Neural progenitor cell (in vitro differentiated cells): Measurements from ENCODE around the gene FOXE1. TPM values are rescaled to one million over a fixed set of nuclear protein-coding genes. Genes with fewer than 3 reads are reported as not detected.

Source experiments
- DNase-seq: peaks from one replicate; pipeline ENCODE4 v3.0.0-alpha.2; 2016; ENCODE audit warnings: low spot score
- H2AFZ ChIP-seq: fragments of 200-600 bp; sonication (generic); replicated peaks from 2 replicates; pipeline ENCODE4 v1.6.1; 2016; ENCODE audit warnings: antibody characterized with exemption
- H3F3A ChIP-seq: fragments of 200-600 bp; sonication (generic); 2 replicates; pipeline ENCODE4 v1.6.1; 2016; ENCODE audit warnings: antibody characterized with exemption, low read depth
- H3K27ac ChIP-seq: fragments of 200-600 bp; sonication (generic); 2 replicates; pipeline ENCODE4 v1.5.1; 2016; ENCODE audit warnings: mild to moderate bottlenecking
- H3K27me3 ChIP-seq: fragments of 200-600 bp; sonication (generic); 2 replicates; pipeline ENCODE4 v1.6.1; 2016; ENCODE audit warnings: mild to moderate bottlenecking, moderate library complexity
- H3K36me3 ChIP-seq: fragments of 200-600 bp; sonication (generic); 2 replicates; pipeline ENCODE4 v1.5.1; 2016
- H3K4me1 ChIP-seq: fragments of 200-600 bp; sonication (generic); 2 replicates; pipeline ENCODE4 v1.6.1; 2016; ENCODE audit warnings: mixed run types
- H3K4me2 ChIP-seq: fragments of 200-600 bp; sonication (generic); 2 replicates; pipeline ENCODE4 v1.6.1; 2016
- H3K4me3 ChIP-seq: fragments of 200-600 bp; sonication (generic); 2 replicates; pipeline ENCODE4 v1.5.1; 2016
- H3K79me2 ChIP-seq: fragments of 200-600 bp; sonication (generic); 2 replicates; pipeline ENCODE4 v1.6.1; 2016; ENCODE audit warnings: low read depth
- H3K9ac ChIP-seq: fragments of 200-600 bp; sonication (generic); 2 replicates; pipeline ENCODE4 v1.6.1; 2016
- H3K9me3 ChIP-seq: fragments of 200-600 bp; sonication (generic); 2 replicates; pipeline ENCODE4 v1.5.1; 2016; ENCODE audit warnings: low read depth
- H4K20me1 ChIP-seq: fragments of 200-600 bp; sonication (generic); 2 replicates; pipeline ENCODE4 v1.6.1; 2016; ENCODE audit warnings: low read depth
- H3K27ac Mint-ChIP-seq: 3 replicates; pipeline ENCODE4 v1.8.0; 2021; ENCODE audit warnings: mixed read lengths
- H3K27me3 Mint-ChIP-seq: 2 replicates; pipeline ENCODE4 v1.8.0; 2022; ENCODE audit warnings: low read depth, mild to moderate bottlenecking, inconsistent platforms, moderate library complexity, mixed read lengths; ENCODE audit not compliant: insufficient read depth
- H3K36me3 Mint-ChIP-seq: 3 replicates; pipeline ENCODE4 v1.8.0; 2021; ENCODE audit warnings: mixed read lengths
- H3K4me1 Mint-ChIP-seq: 3 replicates; pipeline ENCODE4 v1.8.0; 2021; ENCODE audit warnings: mixed read lengths
- H3K4me3 Mint-ChIP-seq: 3 replicates; pipeline ENCODE4 v1.8.0; 2021; ENCODE audit warnings: mild to moderate bottlenecking, moderate library complexity, mixed read lengths
- H3K9me3 Mint-ChIP-seq: 3 replicates; pipeline ENCODE4 v1.8.0; 2020; ENCODE audit warnings: mixed read lengths
- CTCF ChIP-seq: fragments of 200-600 bp; sonication (generic); IDR thresholded peaks from 2 replicates; pipeline ENCODE4 v1.5.1; 2017; ENCODE audit warnings: antibody characterized with exemption, mild to moderate bottlenecking
- EZH2 ChIP-seq: fragments of 200-600 bp; sonication (generic); IDR thresholded peaks from 2 replicates; pipeline ENCODE4 v1.6.1; 2017; ENCODE audit warnings: antibody characterized with exemption, mild to moderate bottlenecking, moderate library complexity
- EZH2phosphoT487 ChIP-seq: fragments of 200-600 bp; sonication (generic); IDR thresholded peaks from 2 replicates; pipeline ENCODE4 v1.6.1; 2017; ENCODE audit warnings: antibody characterized with exemption
- total RNA-seq: library from RNA; depleted of rRNA; stranded (reverse); fragments of >200 nt; gene quantifications from 2 replicates; pipeline ENCODE4 v1.2.3, GENCODE V29; 2015; ENCODE audit warnings: low replicate concordance

FOXE1 gene
- total RNA-seq, 1 donor from 2014 or later: not detected

GRCh38 chr9:97808415-97808814 lies 44.6 kb upstream of the FOXE1 start:
- Mint-ChIP-seq H3K27me3 (peaks cover 14% of the 10 kb centered on the region), H3K9me3 (no peaks in the 10 kb centered on the region), H3K36me3 (no peaks in the 10 kb centered on the region), H3K4me1 (peaks cover 9% of the 10 kb centered on the region), H3K4me3 (no peak overlapping the region), H3K27ac (no peak overlapping the region)
- Histone ChIP-seq H3K36me3 (no peaks in the 10 kb centered on the region), H3F3A (peaks cover 26% of the 10 kb centered on the region), H2AFZ (no peak overlapping the region), H3K79me2 (no peaks in the 10 kb centered on the region), H3K9ac (no peak overlapping the region), H3K27me3 (peaks cover 30% of the 10 kb centered on the region), H3K4me3 (no peak overlapping the region), H3K4me1 (peaks cover 38% of the 10 kb centered on the region), H3K9me3 (no peaks in the 10 kb centered on the region), H3K27ac (no peak overlapping the region), H3K4me2 (peak overlapping the region; percentile 35), H4K20me1 (no peaks in the 10 kb centered on the region)
- TF ChIP-seq EZH2: no peak
- TF ChIP-seq CTCF: no peak
- no peak for TF ChIP-seq EZH2phosphoT487
- peak; percentile 14 for DNase-seq

- Histone ChIP-seq H2AFZ (no peak overlapping the region), H4K20me1 (no peaks in the 10 kb centered on the region), H3K4me3 (no peak overlapping the region), H3K27me3 (peaks cover 27% of the 10 kb centered on the region), H3K4me1 (peaks cover 38% of the 10 kb centered on the region), H3K79me2 (no peaks in the 10 kb centered on the region), H3K4me2 (peak overlapping the region; percentile 35), H3K9ac (no peak overlapping the region), H3F3A (peaks cover 26% of the 10 kb centered on the region), H3K27ac (no peak overlapping the region), H3K9me3 (no peaks in the 10 kb centered on the region), H3K36me3 (no peaks in the 10 kb centered on the region)
- no peak overlapping the region for H3K4me3 Mint-ChIP-seq
- no peak for DNase-seq
- no peak for TF ChIP-seq EZH2phosphoT487
- no peak for TF ChIP-seq EZH2
- H3K27me3 Mint-ChIP-seq: peaks cover 12% of the 10 kb centered on the region
- peaks cover 8% of the 10 kb centered on the region for H3K4me1 Mint-ChIP-seq
- peak overlapping the region; percentile 53 for H3K27ac Mint-ChIP-seq
- no peaks in the 10 kb centered on the region for H3K9me3 Mint-ChIP-seq
- H3K36me3 Mint-ChIP-seq: no peaks in the 10 kb centered on the region
Observed at GRCh38 chr9:97808972-97809371, 44.1 kb upstream of the FOXE1 start.

GRCh38 chr9:97809666-97810344 lies 43.2 kb upstream of the FOXE1 start:
- H3K27ac Mint-ChIP-seq: peak overlapping the region; percentile 37
- Histone ChIP-seq H3K4me3 (no peak overlapping the region), H2AFZ (no peak overlapping the region), H3K9ac (no peak overlapping the region), H3K27me3 (peaks cover 19% of the 10 kb centered on the region), H4K20me1 (no peaks in the 10 kb centered on the region), H3K4me1 (peaks cover 38% of the 10 kb centered on the region), H3K4me2 (peak overlapping the region; percentile 38), H3K36me3 (no peaks in the 10 kb centered on the region), H3K27ac (no peak overlapping the region), H3K9me3 (no peaks in the 10 kb centered on the region), H3K79me2 (no peaks in the 10 kb centered on the region), H3F3A (peaks cover 26% of the 10 kb centered on the region)
- H3K9me3 Mint-ChIP-seq: no peaks in the 10 kb centered on the region
- H3K4me3 Mint-ChIP-seq: no peak overlapping the region
- peaks cover 9% of the 10 kb centered on the region for H3K27me3 Mint-ChIP-seq
- no peaks in the 10 kb centered on the region for H3K36me3 Mint-ChIP-seq
- DNase-seq: peak; percentile 46
- TF ChIP-seq EZH2phosphoT487 (peak; percentile 62), EZH2 (no peak)
- peaks cover 6% of the 10 kb centered on the region for H3K4me1 Mint-ChIP-seq

- H3K9me3 ChIP-seq: no peaks in the 10 kb centered on the region
- Mint-ChIP-seq H3K27me3 (peaks cover 3% of the 10 kb centered on the region), H3K27ac (no peak overlapping the region), H3K9me3 (no peaks in the 10 kb centered on the region), H3K36me3 (no peaks in the 10 kb centered on the region), H3K4me1 (peaks cover 6% of the 10 kb centered on the region), H3K4me3 (no peak overlapping the region)
- H3K27me3 ChIP-seq: peaks cover 4% of the 10 kb centered on the region
- H2AFZ ChIP-seq: no peak overlapping the region
- DNase-seq: no peak
- H3K9ac ChIP-seq: no peak overlapping the region
- no peak overlapping the region for H3K4me3 ChIP-seq
- no peaks in the 10 kb centered on the region for H3K36me3 ChIP-seq
- TF ChIP-seq CTCF (no peak), EZH2 (no peak), EZH2phosphoT487 (no peak)
- no peaks in the 10 kb centered on the region for H4K20me1 ChIP-seq
- peaks cover 26% of the 10 kb centered on the region for H3F3A ChIP-seq
- no peaks in the 10 kb centered on the region for H3K79me2 ChIP-seq
- H3K27ac ChIP-seq: no peak overlapping the region
- peaks cover 38% of the 10 kb centered on the region for H3K4me1 ChIP-seq
- no peak overlapping the region for H3K4me2 ChIP-seq
Observed at GRCh38 chr9:97811533-97812246, 41.3 kb upstream of the FOXE1 start.
